Neural crest cell (in vitro differentiated cells): ENCODE results near the gene NEXN. TPM values are rescaled to one million over a fixed set of nuclear protein-coding genes. Genes with fewer than 3 reads are reported as not detected.

Experiments
- DNase-seq: peaks from one replicate; pipeline ENCODE4 v3.0.0; 2021; ENCODE audit warnings: low read depth, mixed read lengths, low spot score
- H3K27ac Mint-ChIP-seq: one replicate; pipeline ENCODE4 v1.8.0; 2021; ENCODE audit warnings: mild to moderate bottlenecking, mixed read lengths; ENCODE audit not compliant: unreplicated experiment
- H3K27me3 Mint-ChIP-seq: 2 replicates; pipeline ENCODE4 v1.8.0; 2021; ENCODE audit warnings: low read depth, mild to moderate bottlenecking, mixed read lengths
- H3K36me3 Mint-ChIP-seq: 2 replicates; pipeline ENCODE4 v1.8.0; 2021; ENCODE audit warnings: low read depth, mild to moderate bottlenecking, mixed read lengths
- H3K4me1 Mint-ChIP-seq: 2 replicates; pipeline ENCODE4 v1.8.0; 2021; ENCODE audit warnings: mixed read lengths
- H3K4me3 Mint-ChIP-seq: one replicate; pipeline ENCODE4 v1.8.0; 2021; ENCODE audit warnings: mild to moderate bottlenecking, mixed read lengths
- H3K9me3 Mint-ChIP-seq: 2 replicates; pipeline ENCODE4 v1.8.0; 2021; ENCODE audit warnings: mixed read lengths
- CTCF ChIP-seq: fragments of 200-600 bp; sonication (generic); conservative IDR thresholded peaks from 2 replicates; pipeline ENCODE4 v1.5.0; 2021; ENCODE audit warnings: antibody characterized with exemption, mild to moderate bottlenecking
- total RNA-seq: library from RNA; stranded (reverse); gene quantifications from 2 replicates; pipeline ENCODE4 v1.2.1, GENCODE V29; 2021

The NEXN gene
- total RNA-seq, 1 donor from 2014 or later = 1.2 TPM

GRCh38 chr1:77958391-77958790 lies 70.0 kb downstream of the NEXN start:
- TF ChIP-seq CTCF = no peak
- no peak for DNase-seq
- H3K4me1 Mint-ChIP-seq = no peaks in the 10 kb centered on the region
- no peaks in the 10 kb centered on the region for H3K27me3 Mint-ChIP-seq
- peaks cover 30% of the 10 kb centered on the region for H3K36me3 Mint-ChIP-seq
- no peak overlapping the region for H3K4me3 Mint-ChIP-seq
- no peak overlapping the region for H3K27ac Mint-ChIP-seq
- H3K9me3 Mint-ChIP-seq = no peaks in the 10 kb centered on the region

GRCh38 chr1:77958850-77959249 lies 70.4 kb downstream of the NEXN start:
- H3K4me1 Mint-ChIP-seq = no peaks in the 10 kb centered on the region
- H3K36me3 Mint-ChIP-seq = peaks cover 35% of the 10 kb centered on the region

GRCh38 chr1:77961392-77961791 lies 73.0 kb downstream of the NEXN start:
- Mint-ChIP-seq H3K4me3 (no peak overlapping the region), H3K27ac (no peak overlapping the region), H3K4me1 (no peaks in the 10 kb centered on the region)

More at GRCh38 chr1:77958850-77959249, 70.4 kb downstream of the NEXN start:
- Mint-ChIP-seq H3K9me3 (no peaks in the 10 kb centered on the region), H3K4me3 (no peak overlapping the region), H3K27me3 (no peaks in the 10 kb centered on the region), H3K27ac (no peak overlapping the region)
- no peak for TF ChIP-seq CTCF
- DNase-seq = no peak

GRCh38 chr1:77966291-77966690 lies 77.9 kb downstream of the NEXN start:
- TF ChIP-seq CTCF = no peak
- DNase-seq = no peak
- Mint-ChIP-seq H3K36me3 (peaks cover 37% of the 10 kb centered on the region), H3K9me3 (no peaks in the 10 kb centered on the region), H3K4me1 (peaks cover 2% of the 10 kb centered on the region), H3K27ac (no peak overlapping the region), H3K4me3 (no peak overlapping the region), H3K27me3 (no peaks in the 10 kb centered on the region)

More at GRCh38 chr1:77961392-77961791, 73.0 kb downstream of the NEXN start:
- TF ChIP-seq CTCF = no peak
- Mint-ChIP-seq H3K9me3 (no peaks in the 10 kb centered on the region), H3K27me3 (no peaks in the 10 kb centered on the region), H3K36me3 (peaks cover 36% of the 10 kb centered on the region)
- DNase-seq = no peak

GRCh38 chr1:77970192-77970591 lies 81.8 kb downstream of the NEXN start:
- no peak for DNase-seq
- H3K27ac Mint-ChIP-seq = no peak overlapping the region
- peaks cover 18% of the 10 kb centered on the region for H3K4me1 Mint-ChIP-seq
- no peak overlapping the region for H3K4me3 Mint-ChIP-seq
- no peaks in the 10 kb centered on the region for H3K9me3 Mint-ChIP-seq
- no peaks in the 10 kb centered on the region for H3K27me3 Mint-ChIP-seq
- H3K36me3 Mint-ChIP-seq = peaks cover 26% of the 10 kb centered on the region
- no peak for TF ChIP-seq CTCF

- Mint-ChIP-seq H3K9me3 (no peaks in the 10 kb centered on the region), H3K27me3 (no peaks in the 10 kb centered on the region), H3K36me3 (peaks cover 29% of the 10 kb centered on the region), H3K4me1 (peaks cover 35% of the 10 kb centered on the region), H3K4me3 (peak overlapping the region; percentile 58), H3K27ac (no peak overlapping the region)
- DNase-seq = no peak
- no peak for TF ChIP-seq CTCF
These were observed 83.7 kb downstream of the NEXN start for GRCh38 chr1:77972080-77972479.
